ENCODE data around the gene SYF2. TPM values are rescaled to one million over a fixed set of nuclear protein-coding genes. Genes with fewer than 3 reads are reported as not detected.
"Not testable (repeated sequence)": the region's sequence is repeated elsewhere in the genome, so short reads cannot be mapped to it uniquely, and the experiment has no call there.

SYF2 gene
- total RNA-seq, 1 experiment from 2014 or later = 18.5 TPM

DNA sequence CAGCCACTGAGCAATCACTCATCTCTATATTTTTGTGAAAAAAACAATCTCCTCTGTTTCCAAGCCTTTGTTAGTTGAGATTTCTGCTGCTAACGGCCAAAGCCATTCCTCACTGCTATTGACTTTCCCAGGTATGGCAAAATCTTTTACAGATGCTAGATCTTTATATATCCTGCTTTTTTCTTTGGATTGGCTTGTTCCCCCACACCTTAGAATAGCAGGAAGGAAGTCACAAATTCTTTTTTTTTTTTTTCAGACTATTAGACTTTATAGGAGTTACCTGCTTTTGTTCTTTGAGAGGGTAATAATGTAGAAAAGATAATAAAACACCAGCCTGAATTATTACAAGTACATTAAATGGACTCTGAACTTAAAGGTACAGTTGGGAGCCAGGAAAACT is 24.2 kb downstream of the SYF2 start:
- no peak for DNase-seq (ENCODE audit: low spot score)

DNA sequence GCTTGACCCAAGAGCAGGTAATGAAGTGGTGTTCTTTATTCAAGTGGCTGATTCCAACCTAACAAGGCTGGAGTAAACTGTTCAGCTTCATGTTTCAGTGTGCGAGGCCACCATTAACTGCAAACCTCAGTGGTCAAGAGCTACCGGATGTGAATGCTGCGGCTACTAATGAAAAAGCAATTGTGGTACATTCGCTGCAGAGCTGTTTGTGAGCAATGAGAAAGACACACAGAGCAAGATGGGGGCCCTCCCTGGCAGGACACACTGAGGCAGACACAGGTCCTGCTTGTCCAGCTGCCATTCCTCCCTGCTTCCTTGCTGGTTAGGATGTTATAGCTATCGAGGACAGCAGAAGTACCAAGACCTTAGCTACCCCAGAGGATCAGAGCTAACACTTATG is 26.1 kb downstream of the SYF2 start:
- DNase-seq (ENCODE audit: low spot score) = no peak

DNA sequence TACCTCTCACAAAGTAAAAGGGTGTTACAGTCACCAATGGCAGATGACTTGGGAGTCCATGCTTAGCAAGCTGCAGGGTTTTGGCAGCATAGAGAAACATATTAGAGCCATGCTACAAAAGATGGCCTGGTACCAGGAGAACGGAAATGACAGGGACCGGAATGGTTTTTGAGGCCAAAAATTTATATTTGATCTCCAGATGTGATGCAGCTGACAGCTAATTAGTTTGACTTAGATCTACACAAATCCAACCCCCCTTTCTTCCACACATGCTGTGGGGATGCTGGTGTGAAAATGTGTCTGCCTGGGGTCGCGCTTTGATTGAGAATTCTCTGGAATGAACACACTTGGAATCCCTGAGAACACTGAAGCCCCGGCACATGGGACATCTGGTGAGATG is 26.5 kb downstream of the SYF2 start:
- DNase-seq (ENCODE audit: low spot score) = no peak

DNA sequence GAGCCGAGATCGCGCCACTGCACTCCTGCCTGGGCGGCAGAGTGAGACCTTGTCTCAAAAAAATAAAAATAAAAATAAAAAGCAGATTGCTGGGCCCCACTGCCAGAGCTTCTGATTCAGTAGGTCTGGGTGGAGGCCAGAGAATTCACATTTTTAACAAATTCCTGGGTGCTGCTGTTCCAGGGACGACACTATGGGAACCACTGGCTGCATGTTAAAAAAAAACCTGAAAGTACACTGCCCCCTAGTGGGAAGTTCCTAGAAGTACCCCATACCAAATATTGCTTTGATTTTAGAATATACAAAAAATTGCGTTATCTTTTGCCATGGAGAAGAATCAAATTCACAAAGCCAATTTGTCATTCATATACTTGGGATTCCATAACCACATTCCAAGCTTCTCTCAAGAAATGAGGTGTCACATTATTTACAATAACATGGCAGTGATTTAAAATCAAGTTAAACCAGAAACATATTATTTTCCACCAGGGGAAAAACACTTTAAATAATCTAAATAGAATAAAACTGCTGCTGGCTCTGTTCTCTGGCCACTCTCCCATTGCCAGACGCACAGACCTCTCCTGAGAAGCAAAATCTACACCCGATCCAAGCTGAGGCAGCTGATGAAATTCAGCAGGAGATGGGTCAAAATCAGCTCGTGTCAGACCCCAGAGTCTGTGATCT is 27.4 kb downstream of the SYF2 start:
- peak; percentile 64 for DNase-seq (ENCODE audit: low spot score)

DNA sequence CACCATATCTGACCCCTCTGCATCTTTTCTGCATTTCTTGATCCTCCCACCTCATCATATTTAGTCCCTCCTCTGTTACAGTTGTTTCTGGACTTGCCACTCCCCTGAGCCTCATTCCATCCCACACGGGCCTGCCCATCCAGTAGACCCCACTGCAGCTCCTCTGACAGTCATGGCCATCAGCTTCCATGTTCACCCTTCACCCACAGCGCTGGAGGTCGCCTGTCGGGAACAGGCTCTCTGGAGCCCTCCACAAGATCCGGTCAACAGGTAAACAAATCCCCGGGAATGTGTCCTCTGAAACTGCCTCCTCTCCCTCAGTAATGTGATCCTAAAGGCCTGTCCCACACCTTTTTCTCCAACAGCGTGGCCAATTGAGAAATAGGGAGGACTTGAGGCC is 31.3 kb downstream of the SYF2 start:
- no peak for DNase-seq (ENCODE audit: low spot score)

DNA sequence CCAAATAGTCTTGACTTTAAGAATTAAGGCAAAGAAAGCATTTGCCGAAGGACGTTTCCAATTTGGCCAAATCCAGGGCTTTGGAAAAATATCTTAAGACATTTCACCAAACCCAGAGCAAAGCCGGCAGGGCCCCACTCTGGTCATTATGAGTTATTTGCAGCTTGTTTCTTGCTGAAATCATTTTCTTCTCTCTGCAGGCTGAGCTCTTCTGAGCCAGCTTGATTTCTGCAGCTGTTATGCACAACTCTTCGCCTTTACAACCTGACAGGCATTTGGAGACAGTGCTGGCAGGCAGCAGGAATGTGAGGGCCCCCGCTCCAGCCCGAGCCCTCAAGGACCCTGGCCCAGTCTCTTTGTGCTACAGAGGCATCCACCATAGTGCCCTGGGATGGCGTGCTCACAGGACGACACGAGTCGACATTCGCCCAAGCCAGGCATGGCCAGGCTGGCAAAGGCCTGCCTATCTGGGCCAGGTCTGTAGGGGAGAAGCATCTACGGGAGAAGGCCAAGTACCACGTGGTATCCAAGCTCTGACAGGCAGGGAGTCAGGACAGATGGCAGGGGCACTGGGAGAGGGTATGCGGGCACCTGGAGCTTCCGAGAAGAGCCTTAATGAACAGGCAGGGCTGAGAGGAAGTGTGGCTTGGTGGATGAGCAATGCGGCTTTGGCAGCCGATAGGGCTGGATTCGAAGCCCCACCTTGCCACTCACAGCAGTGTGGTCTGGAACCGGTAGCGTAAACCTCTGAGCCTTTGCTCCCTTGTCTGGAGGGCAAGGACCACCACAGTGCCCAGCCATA is 32.3 kb downstream of the SYF2 start:
- DNase-seq (ENCODE audit: low spot score) = no peak

DNA sequence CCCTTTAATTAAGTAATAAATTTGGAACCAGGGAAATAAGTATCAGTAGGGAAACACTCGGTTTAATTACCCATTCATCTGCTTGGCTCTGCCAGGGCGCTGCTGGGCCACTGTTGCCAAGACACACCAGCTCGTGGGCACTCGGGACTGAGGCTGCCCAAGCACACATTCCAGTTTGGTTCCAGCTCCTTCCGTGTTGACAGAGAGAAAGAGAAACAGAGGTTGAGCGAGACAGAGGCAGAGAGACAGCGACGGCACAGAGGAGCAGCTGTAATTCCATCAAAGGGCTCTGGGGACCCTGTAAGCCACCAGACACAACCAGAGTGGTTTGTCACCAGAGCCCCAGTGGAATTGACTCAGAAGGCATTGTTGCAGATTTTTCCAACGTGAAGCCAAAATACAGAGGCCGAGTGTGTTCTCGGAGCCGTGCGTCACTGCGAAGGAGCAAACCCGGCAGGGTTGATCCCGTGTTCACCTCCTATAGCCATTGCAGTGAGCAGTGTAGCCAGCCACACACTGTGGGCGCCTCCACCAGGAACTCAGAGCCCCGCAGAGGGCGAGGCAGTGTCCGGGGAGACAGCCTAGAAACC is 33.5 kb downstream of the SYF2 start:
- DNase-seq (ENCODE audit: low spot score) = peak; percentile 46

DNA sequence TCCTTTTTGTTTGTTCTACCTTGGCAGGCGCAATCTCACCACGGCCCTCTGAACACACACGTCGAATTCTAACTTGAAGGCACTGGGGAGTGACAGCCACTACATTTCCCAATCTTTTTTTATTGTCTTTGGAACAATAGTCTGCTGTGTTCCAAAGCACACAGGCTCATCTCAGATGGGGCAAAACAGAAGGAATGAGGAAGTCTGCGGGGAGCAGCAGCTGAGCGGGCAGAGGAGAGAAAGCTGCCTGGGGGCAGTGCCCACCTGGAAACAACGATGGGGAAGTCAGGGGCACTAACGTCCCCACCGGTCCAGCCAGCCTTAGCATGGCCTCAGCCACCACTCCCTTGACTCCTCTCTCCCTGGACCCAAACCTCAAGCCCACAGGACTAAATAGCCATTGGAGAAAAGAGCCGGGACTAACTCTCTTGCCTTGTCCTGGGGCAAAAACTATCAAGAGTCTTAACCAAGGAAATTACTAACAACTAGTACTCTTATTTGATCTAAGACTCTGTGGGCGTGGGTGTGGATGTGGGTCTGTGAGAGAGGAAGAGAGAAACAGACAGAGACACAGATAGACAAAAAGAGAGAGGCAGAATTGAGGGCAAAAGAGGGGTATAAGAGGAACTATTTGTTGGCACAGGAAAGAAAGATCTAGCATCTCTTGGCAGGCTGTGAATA is 34.2 kb downstream of the SYF2 start:
- peak; percentile 67 for DNase-seq (ENCODE audit: low spot score)

DNA sequence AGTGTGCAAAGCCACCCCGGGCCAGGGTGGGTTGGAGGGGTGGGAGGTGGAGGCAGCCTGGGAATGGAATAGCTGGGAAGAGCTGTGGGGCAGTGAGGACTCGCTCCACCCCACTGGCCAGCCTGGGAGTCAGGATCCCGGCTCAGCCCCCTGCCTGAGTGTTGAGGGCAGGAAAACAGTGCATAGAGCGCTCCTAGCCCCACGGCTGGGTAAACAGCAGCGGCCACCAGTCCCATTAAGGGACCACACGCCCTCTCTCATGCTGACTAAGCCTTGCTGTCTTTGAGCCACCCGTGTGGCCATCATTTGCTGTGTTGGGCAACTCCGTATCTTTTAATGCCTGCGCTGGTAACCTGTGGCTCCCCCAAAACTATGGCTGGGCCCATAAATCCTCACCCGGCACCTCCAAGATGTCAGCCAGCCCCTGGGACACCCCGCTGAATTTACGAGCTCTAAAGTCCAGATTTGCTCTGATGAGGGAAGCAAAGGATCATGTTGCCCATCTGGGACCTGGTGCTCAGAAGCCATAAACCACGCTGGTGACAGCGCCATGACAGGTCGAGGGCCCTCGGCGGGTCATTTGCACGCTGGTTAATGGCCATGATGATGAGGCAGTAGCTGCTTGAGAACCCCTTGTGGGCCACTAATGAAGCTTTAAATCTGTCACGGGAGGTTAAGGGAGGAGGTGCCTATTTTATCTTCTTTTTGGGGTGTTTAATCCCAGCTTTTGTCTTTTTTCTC is 34.9 kb downstream of the SYF2 start:
- DNase-seq (ENCODE audit: low spot score) = no peak

DNA sequence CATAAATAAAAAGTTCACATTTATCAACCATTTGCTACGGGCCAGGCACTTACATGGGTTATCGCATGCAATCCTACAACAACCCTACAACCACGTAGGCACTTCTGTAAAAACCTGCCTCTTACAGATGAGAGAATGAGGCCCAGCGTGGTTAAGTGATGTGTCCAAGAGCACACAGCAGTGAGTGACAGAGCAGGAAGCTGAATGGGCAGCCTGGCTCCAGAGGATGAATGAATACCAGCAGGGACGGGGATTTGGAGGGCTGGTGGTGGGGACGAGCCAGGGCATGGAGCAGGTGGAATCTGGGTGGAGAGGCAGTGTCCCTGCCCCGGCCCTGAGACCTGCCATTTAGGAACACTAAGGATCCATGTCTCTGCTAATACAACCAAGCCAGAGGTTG is 35.5 kb downstream of the SYF2 start:
- no peak for DNase-seq (ENCODE audit: low spot score)

DNA sequence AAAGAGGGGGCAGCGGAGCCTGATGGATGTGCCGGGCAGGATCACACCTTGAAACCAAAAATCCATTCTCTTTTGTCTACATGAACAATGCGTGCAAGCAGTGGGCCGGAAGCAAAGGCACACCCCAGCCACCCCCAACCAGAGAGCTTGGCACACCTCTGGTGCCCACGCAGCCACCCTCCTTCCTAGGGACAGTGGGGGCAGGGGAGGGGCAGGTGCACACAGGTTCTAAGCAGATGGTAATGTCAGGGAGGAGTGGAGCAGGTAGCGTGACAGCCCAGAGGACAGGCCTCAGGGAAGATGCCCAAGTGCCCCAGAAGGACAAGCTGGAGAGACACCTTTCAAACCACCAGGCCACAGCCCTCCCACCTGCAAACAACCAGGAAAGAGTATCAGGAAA is 36.5 kb downstream of the SYF2 start:
- DNase-seq (ENCODE audit: low spot score) = no peak

DNA sequence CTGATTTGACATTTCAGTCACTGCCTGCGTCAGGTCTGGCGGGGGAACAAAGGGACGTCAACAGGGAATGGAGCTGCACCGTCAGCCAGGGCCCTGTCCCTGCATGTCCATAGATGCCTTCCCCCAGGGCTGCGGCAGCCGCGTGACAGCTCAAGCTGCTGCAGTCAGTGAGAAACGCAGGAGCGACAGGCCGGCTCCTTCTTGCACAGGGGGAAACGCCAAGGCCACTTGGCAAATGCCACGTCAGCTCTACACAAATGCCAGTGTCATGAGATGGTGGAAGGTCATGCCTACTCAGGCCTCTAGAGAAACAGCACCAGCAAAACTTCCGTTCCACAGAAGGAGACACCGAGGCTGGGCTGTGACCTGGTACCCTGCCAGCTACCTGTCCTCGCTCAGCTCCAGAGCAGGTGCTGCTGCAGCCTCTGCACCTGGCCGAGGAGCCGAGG is 37.7 kb downstream of the SYF2 start:
- DNase-seq (ENCODE audit: low spot score) = no peak

DNA sequence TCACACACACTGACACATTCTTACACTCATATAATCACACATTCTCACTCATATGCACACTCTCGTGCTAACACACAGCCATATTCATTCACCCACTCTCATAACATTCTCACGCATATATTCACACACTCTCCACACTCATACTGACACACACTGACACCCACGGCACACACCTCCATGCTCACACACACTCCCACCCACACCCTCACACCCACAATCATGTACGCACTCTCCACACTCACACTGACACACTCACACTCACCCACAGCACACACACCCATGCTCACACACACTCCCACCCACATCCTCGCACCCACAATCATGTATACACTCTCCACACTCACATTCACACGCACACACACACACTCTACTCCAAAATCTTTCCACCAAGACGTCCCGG is 38.2 kb downstream of the SYF2 start:
- no peak for DNase-seq (ENCODE audit: low spot score)

DNA sequence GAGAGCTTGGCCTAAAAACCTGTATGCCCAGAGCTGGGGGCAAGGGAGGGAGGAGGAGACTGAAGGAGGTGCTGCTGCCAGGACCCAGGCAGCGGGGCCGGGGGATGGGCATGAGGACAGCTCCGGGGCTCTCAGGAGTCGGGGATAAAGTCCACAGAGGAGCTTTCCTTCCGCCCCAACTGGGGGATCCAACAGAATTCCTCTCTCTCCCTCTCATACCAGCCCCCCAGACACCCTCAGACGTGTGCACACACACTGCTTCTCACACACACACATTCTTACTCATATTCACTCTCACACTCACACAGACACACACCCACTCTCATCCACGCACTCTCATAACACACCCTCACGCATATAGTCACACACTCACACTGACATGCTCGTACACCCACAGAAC is 39.1 kb downstream of the SYF2 start:
- no peak for DNase-seq (ENCODE audit: low spot score)

DNA sequence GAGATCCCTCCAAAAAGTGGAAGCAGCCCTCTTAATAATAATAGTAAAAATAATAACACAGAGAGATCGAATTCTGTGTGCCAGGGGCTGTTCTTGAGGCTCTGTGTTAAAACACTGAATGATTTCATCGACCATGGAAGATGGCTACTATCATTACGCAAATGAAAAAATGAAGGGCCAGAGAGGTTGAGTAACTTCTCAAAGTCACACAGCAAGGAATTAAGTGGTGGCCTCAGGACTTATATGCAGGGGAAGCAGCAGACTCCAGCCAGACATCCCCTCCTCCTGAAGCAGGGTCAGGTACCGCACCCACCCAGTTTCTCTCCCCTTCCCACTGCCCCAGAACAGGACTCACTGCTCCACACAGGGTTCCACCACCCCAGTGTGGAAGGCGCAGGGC is 40.1 kb downstream of the SYF2 start:
- no peak for DNase-seq (ENCODE audit: low spot score)

DNA sequence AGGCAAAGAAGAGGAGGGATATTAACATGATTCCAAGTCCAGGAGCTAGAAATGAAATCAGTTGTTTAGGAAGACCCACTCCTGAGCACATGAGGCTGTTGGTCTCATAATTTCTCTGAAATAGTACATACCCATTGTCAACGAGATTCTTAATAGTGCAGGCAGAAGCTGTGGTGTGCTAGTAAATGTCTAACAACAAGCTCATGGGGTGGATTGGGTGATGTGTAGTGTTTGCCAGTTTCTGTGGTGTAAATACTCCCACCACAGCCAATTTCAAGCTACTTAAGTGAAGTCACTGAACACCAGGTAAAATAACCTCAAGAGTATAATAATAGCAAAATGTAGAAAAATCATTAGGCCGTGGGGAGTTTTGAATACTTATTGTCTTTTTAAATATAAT is 42.0 kb downstream of the SYF2 start:
- DNase-seq (ENCODE audit: low spot score) = no peak

DNA sequence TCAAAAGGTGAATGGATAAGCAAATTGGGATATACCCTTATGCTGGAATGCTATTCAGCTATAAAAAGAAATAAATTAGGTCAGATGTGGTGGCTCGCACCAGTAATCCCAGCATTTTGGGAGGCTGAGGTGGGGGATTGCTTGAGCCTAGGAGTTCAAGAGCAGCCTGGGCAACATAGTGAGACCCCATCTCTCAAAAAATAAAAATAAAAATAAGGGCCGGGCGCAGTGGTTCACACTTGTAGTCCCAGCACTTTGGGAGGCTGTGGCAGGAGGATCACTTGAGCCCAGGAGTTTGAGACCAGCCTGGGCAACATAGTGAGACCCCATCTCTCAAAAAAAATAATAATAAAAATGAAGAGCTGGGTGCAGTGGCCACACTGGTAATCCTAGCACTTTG is 44.4 kb downstream of the SYF2 start:
- not testable (repeated sequence) for DNase-seq (ENCODE audit: low spot score)

DNA sequence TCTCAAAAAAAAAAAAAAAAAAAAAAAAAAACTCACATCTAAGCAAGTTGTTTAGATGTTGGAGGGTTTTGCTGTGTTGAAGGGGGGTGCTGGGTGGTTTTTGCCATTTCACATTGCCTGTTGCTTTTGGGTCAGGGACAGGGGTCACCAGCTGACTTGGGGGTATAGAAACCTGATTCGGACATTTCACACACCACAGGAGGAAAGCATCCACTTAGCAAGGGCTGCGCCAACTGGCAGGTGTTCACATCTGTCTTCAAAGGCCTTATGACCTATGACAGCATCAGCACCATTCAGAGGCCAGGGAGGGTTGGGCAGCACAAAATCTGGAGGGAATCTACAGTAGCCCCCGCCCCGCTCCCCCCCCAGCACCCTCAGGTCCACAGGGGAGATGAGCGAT is 45.2 kb downstream of the SYF2 start:
- DNase-seq (ENCODE audit: low spot score) = no peak

DNA sequence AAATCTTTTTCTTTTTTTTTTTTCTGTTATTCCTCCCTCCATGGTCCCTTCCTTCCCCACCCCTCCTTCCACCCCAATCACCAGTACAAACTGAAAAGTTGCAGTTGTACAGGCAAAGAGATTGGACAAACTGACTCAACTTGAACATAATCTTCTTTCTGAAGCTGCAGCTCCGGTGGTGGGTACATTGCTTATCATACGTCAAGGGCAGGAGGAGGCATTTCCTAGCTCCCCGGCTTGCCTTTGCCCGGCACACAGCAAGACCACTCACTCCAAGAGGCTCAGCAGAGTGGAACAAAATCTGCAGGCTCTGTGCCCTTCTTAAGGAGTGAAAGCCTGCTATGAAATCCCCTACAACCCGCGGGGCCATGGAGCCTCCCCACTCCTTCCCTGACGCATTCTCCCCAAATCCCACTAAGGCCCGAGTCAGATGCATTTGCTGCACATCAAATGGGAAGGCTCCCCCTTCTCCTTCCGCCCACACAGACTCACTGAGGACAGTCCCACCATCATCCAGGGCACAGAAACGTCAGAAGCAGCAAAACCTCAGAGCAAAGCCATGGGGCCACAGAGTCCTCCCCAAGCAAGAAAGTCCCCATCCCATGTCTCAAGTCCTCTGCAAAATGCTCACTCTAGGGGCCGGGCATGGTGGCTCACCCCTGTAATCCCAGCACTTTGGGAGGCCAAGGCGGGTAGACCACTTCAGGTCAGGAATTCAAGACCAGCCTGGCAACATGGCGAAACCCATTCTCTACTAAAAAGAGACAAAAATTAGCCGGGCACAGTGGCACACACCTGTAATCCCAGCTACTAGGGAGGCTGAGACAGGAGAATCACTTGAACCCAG is 45.9 kb downstream of the SYF2 start:
- no peak for DNase-seq (ENCODE audit: low spot score)

DNA sequence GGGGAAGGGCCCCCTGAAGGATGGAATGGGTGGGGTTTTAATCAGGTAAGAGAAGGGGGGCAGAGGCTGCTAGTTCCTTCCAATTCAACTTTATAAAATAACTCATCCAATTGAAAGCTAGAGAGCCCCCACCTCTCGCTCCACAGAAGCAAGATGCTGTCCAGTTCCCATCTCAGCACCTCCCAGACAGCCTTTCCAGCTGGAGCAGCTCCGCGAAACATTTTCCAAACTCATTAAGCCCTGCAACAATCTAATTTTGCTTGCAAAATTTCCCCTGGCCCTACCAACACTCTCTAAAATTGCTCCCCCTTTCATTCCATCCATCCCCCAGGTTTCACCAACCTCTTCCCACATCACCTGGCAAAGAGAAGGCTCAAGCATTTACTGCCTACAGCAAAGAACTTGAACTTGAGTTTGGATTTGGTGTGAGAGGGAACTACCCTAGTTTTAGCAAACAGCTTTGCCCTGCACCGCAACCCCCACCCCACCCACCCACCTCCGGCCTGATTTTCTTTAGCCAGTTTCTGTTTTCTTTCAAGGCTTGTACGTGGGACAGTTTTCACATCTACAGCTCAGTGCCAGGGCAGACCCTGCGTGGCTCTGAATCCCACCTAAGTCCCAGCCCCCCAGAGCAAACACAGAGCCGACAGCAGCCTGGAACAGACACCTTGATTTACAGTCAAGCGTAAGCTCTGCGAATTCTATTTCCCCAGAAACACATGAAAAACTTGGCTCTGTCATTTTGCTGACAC is 46.7 kb downstream of the SYF2 start:
- DNase-seq (ENCODE audit: low spot score) = no peak

Data from HT-29 (cell line).